ENCODE data around the gene CDC16. TPM values are rescaled to one million over a fixed set of nuclear protein-coding genes. Genes with fewer than 3 reads are reported as not detected.

CDC16 gene
- total and polyA plus RNA-seq, 10 donors, result 50.1 to 75.8 (median 67.3) TPM

DNA sequence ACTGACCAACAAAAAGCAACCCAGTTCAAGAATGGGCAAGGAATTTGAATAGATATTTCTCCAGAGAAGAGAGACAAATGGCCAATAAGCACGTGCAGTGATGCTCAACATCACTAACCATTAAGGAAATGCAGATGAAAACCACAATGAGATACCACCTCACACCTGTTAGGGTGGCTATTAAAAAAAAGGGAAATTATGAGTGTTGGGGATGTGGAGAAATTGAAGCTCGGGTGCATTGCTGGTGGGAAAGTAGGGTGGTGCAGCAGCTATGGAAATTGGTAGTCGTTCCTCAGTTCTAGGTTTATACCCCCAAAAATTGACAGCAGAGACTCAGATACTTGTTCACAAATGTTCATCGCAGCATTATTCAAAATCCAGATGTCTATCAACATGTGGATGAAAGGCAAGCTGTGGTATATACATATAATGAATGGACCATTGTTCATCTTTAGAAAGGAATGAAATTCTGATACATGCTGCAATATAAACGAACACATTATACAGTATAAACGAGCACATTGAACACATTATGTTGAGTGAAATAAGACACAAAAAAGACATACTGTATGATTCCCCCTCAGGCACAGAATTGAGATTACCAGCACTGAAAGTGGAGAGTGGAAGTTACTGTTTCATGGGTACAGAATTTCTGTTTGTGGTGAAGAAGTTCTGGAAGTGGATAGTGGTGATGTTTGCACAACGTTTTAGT lies 80.5 kb downstream of the CDC16 start:
- H3K4me1 ChIP-seq, result peaks cover 34 to 71% (median 64%) of the 10 kb centered on the region in 6 donors
- no peak for DNase-seq
- peaks cover 0 to 6% (median 0%) of the 10 kb centered on the region in 6 donors for H3K36me3 ChIP-seq
- H3K27ac ChIP-seq, result peak overlapping the region; percentile 81 to 99 (median 94)
- WGBS, 5 donors, result 14 to 21% (median 17%) methylated on average over 7 of the region's 7 CpGs
- peak overlapping the region; percentile 68 to 95 (median 90) for H3K4me3 ChIP-seq
- intact Hi-C loops (cut with DNase I; ENCODE audit: low total_unique reads), result no loop called here
- no peaks in the 10 kb centered on the region for H3K27me3 ChIP-seq (replicated peaks in 1 of 7)
- TF ChIP-seq POLR2AphosphoS5 (IDR thresholded peaks at IDR 0.05) (no peak), POLR2A (IDR thresholded peaks at IDR 0.05) (no peak)
- TF ChIP-seq, protein P1, sequence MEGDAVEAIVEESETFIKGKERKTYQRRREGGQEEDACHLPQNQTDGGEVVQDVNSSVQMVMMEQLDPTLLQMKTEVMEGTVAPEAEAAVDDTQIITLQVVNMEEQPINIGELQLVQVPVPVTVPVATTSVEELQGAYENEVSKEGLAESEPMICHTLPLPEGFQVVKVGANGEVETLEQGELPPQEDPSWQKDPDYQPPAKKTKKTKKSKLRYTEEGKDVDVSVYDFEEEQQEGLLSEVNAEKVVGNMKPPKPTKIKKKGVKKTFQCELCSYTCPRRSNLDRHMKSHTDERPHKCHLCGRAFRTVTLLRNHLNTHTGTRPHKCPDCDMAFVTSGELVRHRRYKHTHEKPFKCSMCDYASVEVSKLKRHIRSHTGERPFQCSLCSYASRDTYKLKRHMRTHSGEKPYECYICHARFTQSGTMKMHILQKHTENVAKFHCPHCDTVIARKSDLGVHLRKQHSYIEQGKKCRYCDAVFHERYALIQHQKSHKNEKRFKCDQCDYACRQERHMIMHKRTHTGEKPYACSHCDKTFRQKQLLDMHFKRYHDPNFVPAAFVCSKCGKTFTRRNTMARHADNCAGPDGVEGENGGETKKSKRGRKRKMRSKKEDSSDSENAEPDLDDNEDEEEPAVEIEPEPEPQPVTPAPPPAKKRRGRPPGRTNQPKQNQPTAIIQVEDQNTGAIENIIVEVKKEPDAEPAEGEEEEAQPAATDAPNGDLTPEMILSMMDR (IDR thresholded peaks at IDR 0.05 in 8 of 11, conservative IDR thresholded peaks at IDR 0.05 in 3 of 11), result no peak
- H3K9me3 ChIP-seq, result no peaks in the 10 kb centered on the region

- H3K27me3 ChIP-seq (replicated peaks in 1 of 7), result no peaks in the 10 kb centered on the region
- no peaks in the 10 kb centered on the region for H3K9me3 ChIP-seq
- WGBS, 5 donors, result 7 to 25% (median 22%) methylated on average over 1 of the region's 1 CpG
- peaks cover 4 to 39% (median 23%) of the 10 kb centered on the region in 6 donors for H3K36me3 ChIP-seq
- TF ChIP-seq POLR2AphosphoS5 (IDR thresholded peaks at IDR 0.05) (no peak), POLR2A (IDR thresholded peaks at IDR 0.05) (no peak)
- TF ChIP-seq, protein P1 (IDR thresholded peaks at IDR 0.05 in 8 of 11, conservative IDR thresholded peaks at IDR 0.05 in 3 of 11), result no peak
- no peak for DNase-seq
- peaks cover 25 to 65% (median 56%) of the 10 kb centered on the region in 6 donors for H3K4me1 ChIP-seq
- intact Hi-C loops (cut with DNase I; ENCODE audit: low total_unique reads), result no loop called here
- no peak overlapping the region for H3K27ac ChIP-seq
- H3K4me3 ChIP-seq, result no peak overlapping the region
These were observed 83.9 kb downstream of the CDC16 start for GRCh38 chr13:114318624-114319023.

- intact Hi-C loops (cut with DNase I; ENCODE audit: low total_unique reads), result no loop called here
- H3K4me1 ChIP-seq, result peaks cover 25 to 59% (median 53%) of the 10 kb centered on the region in 6 donors
- H3K9me3 ChIP-seq, result no peaks in the 10 kb centered on the region
- DNase-seq, result no peak
- no peak overlapping the region for H3K4me3 ChIP-seq
- 70 to 82% (median 77%) methylated on average over 3 of the region's 3 CpGs for WGBS, 5 donors
- peaks cover 6 to 48% (median 31%) of the 10 kb centered on the region in 6 donors for H3K36me3 ChIP-seq
- TF ChIP-seq, protein P1 (IDR thresholded peaks at IDR 0.05 in 8 of 11, conservative IDR thresholded peaks at IDR 0.05 in 3 of 11), result no peak
- no peak for TF ChIP-seq POLR2AphosphoS5 (IDR thresholded peaks at IDR 0.05)
- no peak for TF ChIP-seq POLR2A (IDR thresholded peaks at IDR 0.05)
- no peaks in the 10 kb centered on the region for H3K27me3 ChIP-seq (replicated peaks in 1 of 7)
- H3K27ac ChIP-seq, result no peak overlapping the region
These were observed 84.8 kb downstream of the CDC16 start for GRCh38 chr13:114319441-114319913.

DNA sequence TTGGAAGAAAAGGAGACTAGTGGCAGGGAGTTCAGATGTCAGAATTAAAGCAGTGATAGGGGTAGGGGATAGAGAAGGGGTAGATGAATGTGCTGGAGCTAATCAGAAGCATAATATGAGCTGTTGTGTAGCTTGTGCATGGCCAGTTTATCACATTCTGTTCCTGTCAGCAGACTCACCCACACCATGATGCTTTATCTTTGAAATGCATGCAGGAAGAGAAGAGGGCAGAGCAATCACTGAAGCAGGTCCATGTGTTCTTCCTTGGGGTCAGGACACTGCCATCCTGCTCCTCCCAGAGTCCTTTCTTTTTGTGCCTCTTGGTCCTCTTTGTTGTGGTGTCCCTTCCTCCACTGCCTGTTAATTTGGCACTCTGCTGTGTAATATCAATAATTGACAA lies 85.4 kb downstream of the CDC16 start:
- H3K9me3 ChIP-seq, result no peaks in the 10 kb centered on the region
- TF ChIP-seq POLR2A (IDR thresholded peaks at IDR 0.05) (no peak), POLR2AphosphoS5 (IDR thresholded peaks at IDR 0.05) (no peak)
- TF ChIP-seq, protein P1 (IDR thresholded peaks at IDR 0.05 in 8 of 11, conservative IDR thresholded peaks at IDR 0.05 in 3 of 11), result no peak
- H3K27me3 ChIP-seq (replicated peaks in 1 of 7), result no peaks in the 10 kb centered on the region
- intact Hi-C loops (cut with DNase I; ENCODE audit: low total_unique reads), result no loop called here
- no peak overlapping the region for H3K4me3 ChIP-seq
- no peak for DNase-seq
- H3K4me1 ChIP-seq, result peaks cover 25 to 55% (median 48%) of the 10 kb centered on the region in 6 donors
- peak overlapping the region in 1 of 8 donors; percentile 9 for H3K27ac ChIP-seq
- H3K36me3 ChIP-seq, result peaks cover 6 to 54% (median 37%) of the 10 kb centered on the region in 6 donors
